K562 (cell line): ENCODE data around the gene HPSE2. TPM values are rescaled to one million over a fixed set of nuclear protein-coding genes. Genes with fewer than 3 reads are reported as not detected.

Experiments
- ATAC-seq: fragments of 200-7000 bp; cut with Tn5 transposase; 3 replicates; pipeline ENCODE4 v1.9.1; 2020; ENCODE audit warnings: moderate library complexity
- BruUV-seq: library from RNA; stranded (reverse); fragments of 400-500 nt; replicated peaks from 2 replicates; lab custom pipeline; 2021; lab: Mats Ljungman, UMichigan
- CTCF ChIA-PET: fragments of 300-600 bp; formaldehyde crosslinking; extraction: SDS; loops from one replicate; lab custom pipeline; 2021; ENCODE audit warnings: low intra/inter-chr PET ratio; lab: Yijun Ruan, JAX
- POLR2A ChIA-PET: fragments of 300-600, 350-650 bp; sonication (Branson Sonifier 250); formaldehyde crosslinking; extraction: SDS; loops from one replicate; lab custom pipeline; 2021; ENCODE audit warnings: antibody characterized with exemption, inconsistent platforms; lab: Yijun Ruan, JAX
- DNase-seq, 4 experiments: peaks; one replicate each; pipeline versions ENCODE4 v3.0.0 to v3.0.0-alpha.2; 2011 to 2018; ENCODE audit warnings: low spot score in 3 of 4, mixed read lengths in 3 of 4; ENCODE audit errors: extremely low read depth in 1 of 4
- FAIRE-seq: peaks from 2 replicates; lab custom pipeline; 2011; peaks lifted over from hg19 to GRCh38; lab: Jason Lieb, UNC
- H2AFZ ChIP-seq: 2 replicates; pipeline ENCODE4 v1.6.0; 2011; ENCODE audit warnings: low read depth, low read length, control low read depth, inconsistent platforms
- H3K27ac ChIP-seq: fragments of 200-600 bp; 3 replicates; pipeline ENCODE4 v1.8.0; 2011; ENCODE audit warnings: low read depth, mild to moderate bottlenecking, control low read depth, inconsistent platforms, low read length, moderate library complexity, mixed read lengths; ENCODE audit errors: extremely low read depth
- H3K27me3 ChIP-seq, 2 experiments: fragments of 300-600 bp in 1 of 2; 2 replicates in 1 of 2; 3 replicates in 1 of 2; pipeline versions ENCODE4 v1.6.0 to v1.8.0; 2011; ENCODE audit warnings: inconsistent platforms in 2 of 2, low read length in 2 of 2, mild to moderate bottlenecking in 1 of 2, mixed read lengths in 1 of 2, moderate library complexity in 1 of 2; ENCODE audit not compliant: control insufficient read depth in 2 of 2, insufficient read depth in 2 of 2
- H3K36me3 ChIP-seq: fragments of 300-600 bp; 3 replicates; pipeline ENCODE4 v1.8.0; 2011; ENCODE audit warnings: mild to moderate bottlenecking, low read length, inconsistent platforms; ENCODE audit not compliant: control insufficient read depth, insufficient read depth
- H3K4me1 ChIP-seq, 2 experiments: fragments of 200-600 bp in 1 of 2; replicated peaks in 1 of 2; 2 replicates in 1 of 2; 3 replicates in 1 of 2; pipeline versions ENCODE4 v1.5.1 to v1.8.0; 2011; ENCODE audit warnings: inconsistent platforms in 2 of 2, low read length in 2 of 2, mild to moderate bottlenecking in 1 of 2, mixed read lengths in 1 of 2, moderate library complexity in 1 of 2; ENCODE audit not compliant: control insufficient read depth in 2 of 2, insufficient read depth in 2 of 2
- H3K4me2 ChIP-seq: 2 replicates; pipeline ENCODE4 v1.6.1; 2011; ENCODE audit warnings: low read length, control low read depth, inconsistent platforms, mixed read lengths; ENCODE audit not compliant: insufficient read depth
- H3K4me3 ChIP-seq: fragments of 200-600 bp; sonication (generic), shearing (Covaris generic); 2 replicates; pipeline ENCODE4 v1.5.1; 2016; ENCODE audit warnings: control low read depth, inconsistent platforms
- H3K79me2 ChIP-seq: fragments of 200-600 bp; 3 replicates; pipeline ENCODE4 v1.8.0; 2011; ENCODE audit warnings: low read length, inconsistent platforms; ENCODE audit not compliant: control insufficient read depth, insufficient read depth
- H3K9ac ChIP-seq, 2 experiments: 2 replicates each; pipeline versions ENCODE4 v1.6.0 to v1.6.1; 2011; ENCODE audit warnings: low read depth in 2 of 2, low read length in 2 of 2, control low read depth in 1 of 2, inconsistent platforms in 1 of 2, mild to moderate bottlenecking in 1 of 2, mixed read lengths in 1 of 2; ENCODE audit not compliant: insufficient read depth in 1 of 2
- H3K9me1 ChIP-seq: one replicate; pipeline ENCODE4 v1.6.0; 2011; ENCODE audit warnings: inconsistent platforms, mild to moderate bottlenecking, low read length, moderate library complexity; ENCODE audit not compliant: control insufficient read depth, insufficient read depth
- H3K9me3 ChIP-seq: replicated peaks from 2 replicates; pipeline ENCODE4 v1.5.1; 2011; ENCODE audit warnings: low read depth, low read length, inconsistent platforms; ENCODE audit not compliant: control insufficient read depth, insufficient read depth
- H4K20me1 ChIP-seq: replicated peaks from 2 replicates; pipeline ENCODE4 v1.6.1; 2011; ENCODE audit warnings: low read length, inconsistent platforms, mixed read lengths; ENCODE audit not compliant: control insufficient read depth, insufficient read depth
- ASH1L ChIP-seq: fragments of 450-650 bp; IDR thresholded peaks from 2 replicates; pipeline ENCODE4 v1.6.1; 2018; ENCODE audit warnings: borderline replicate concordance, mild to moderate bottlenecking, low read depth; ENCODE audit not compliant: partially characterized antibody
- CREB1 ChIP-seq, 2 experiments: sonication (generic) in 1 of 2; formaldehyde crosslinking in 1 of 2; IDR thresholded peaks; 2 replicates each; pipeline versions ENCODE4 v1.6.1 to v1.8.0; 2012 to 2022; ENCODE audit warnings: inconsistent platforms in 1 of 2, mild to moderate bottlenecking in 1 of 2, missing genetic modification reagents in 1 of 2, moderate library complexity in 1 of 2
- HNRNPL ChIP-seq: fragments of 200-400 bp; formaldehyde crosslinking; IDR thresholded peaks from 2 replicates; pipeline ENCODE4 v1.6.1; 2017; ENCODE audit warnings: low read depth, mild to moderate bottlenecking, low read length
- KLF1 ChIP-seq: fragments of 450-650 bp; IDR thresholded peaks from 2 replicates; pipeline ENCODE4 v1.6.1; 2016; ENCODE audit warnings: missing genetic modification characterization, missing compliant biosample characterization
- PHF8 ChIP-seq: fragments of 200-600 bp; sonication (generic); IDR thresholded peaks from 2 replicates; pipeline ENCODE4 v1.6.1; 2012; ENCODE audit warnings: mixed run types, mild to moderate bottlenecking, inconsistent platforms, low read length, moderate library complexity, borderline replicate concordance
- TAF15 ChIP-seq: fragments of 200-400 bp; formaldehyde crosslinking; IDR thresholded peaks from 2 replicates; pipeline ENCODE4 v1.6.1; 2017; ENCODE audit warnings: mild to moderate bottlenecking, low read depth, low read length, moderate library complexity
- ZNF431 ChIP-seq: sonication (generic); formaldehyde crosslinking; IDR thresholded peaks from 2 replicates; pipeline ENCODE4 v1.8.0; 2022; ENCODE audit warnings: mild to moderate bottlenecking, missing genetic modification reagents
- ZNF699 ChIP-seq: fragments of 250-450 bp; sonication (Bioruptor Pico); IDR thresholded peaks from 2 replicates; pipeline ENCODE4 v1.8.0; 2021; ENCODE audit warnings: mild to moderate bottlenecking, moderate library complexity; ENCODE audit not compliant: insufficient replicate concordance
- in situ Hi-C: fragments of 300-500 bp; cut with MboI; formaldehyde crosslinking; loops from 4 replicates; pipeline ENCODE4 v1.15.0; 2018; ENCODE audit warnings: inconsistent platforms, mixed read lengths
- intact Hi-C: fragments of 100-400 bp; cut with micrococcal nuclease; formaldehyde crosslinking; loops from 2 replicates; pipeline ENCODE4 v1.14.2; 2022
- polyA plus RNA-seq, 8 experiments: library from polyadenylated mRNA; depleted of rRNA in 4 of 8; stranded (reverse) in 5 of 8; unstranded in 3 of 8; fragments of >200 nt; fragmentation: Nextera tagmentation in 2 of 8; fragmentation: Illumina TruSeq in 1 of 8; extraction: Ambion mirVana in 2 of 8; extraction: Trizol in 1 of 8; gene quantifications; 2 replicates each; pipeline versions ENCODE4 v1.2.1 to v1.2.3, GENCODE V29; 2011 to 2014; ENCODE audit warnings: inconsistent platforms in 1 of 8, missing spikeins in 1 of 8
- total RNA-seq, 7 experiments: library from RNA; depleted of rRNA in 6 of 7; stranded (reverse); fragments of >200 nt in 6 of 7; fragmentation: Illumina TruSeq in 2 of 7; extraction: Trizol in 2 of 7; gene quantifications; 2 replicates each; pipeline versions ENCODE4 v1.2.1 to v1.2.3, GENCODE V29; 2011 to 2021; ENCODE audit warnings: low replicate concordance in 1 of 7

Gene HPSE2
- total and polyA plus RNA-seq, 9 of the 15 experiments (the other 6 are each of a cell fraction or from before 2014, with no cell fraction given), result 0.03 to 0.10 (median 0.04) TPM; not detected in 2

GRCh38 chr10:98950106-98950505 lies 285.5 kb downstream of the HPSE2 start (continued):
- TF ChIP-seq ZNF699 (CRISPR knock-in tag) (no peak), CREB1 (IDR thresholded peaks at IDR 0.05) (no peak), CREB1 (CRISPR knock-in tag; IDR thresholded peaks at IDR 0.05) (no peak), ZNF431 (CRISPR knock-in tag) (no peak)
- TF ChIP-seq, all 486 proteins: peak for 0

DNA sequence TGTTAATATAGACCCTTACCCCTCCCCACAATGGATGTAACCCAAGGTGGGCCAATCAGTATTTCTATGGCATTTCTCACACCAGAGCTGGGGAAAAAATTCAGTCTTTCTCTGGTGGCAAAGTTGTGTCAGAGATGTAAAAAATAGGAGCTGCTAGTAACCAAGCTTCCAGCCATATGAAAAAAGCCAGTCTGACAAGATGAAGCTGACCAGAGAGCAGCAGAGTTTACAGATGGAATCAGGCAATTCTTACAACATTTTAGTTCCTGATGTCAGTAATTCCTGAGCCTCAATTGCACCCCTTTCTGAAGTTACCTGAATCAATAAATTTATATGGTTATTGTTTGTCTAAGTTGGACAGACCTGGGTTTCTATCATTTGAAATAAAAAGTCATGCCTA lies 286.3 kb downstream of the HPSE2 start:
- TF ChIP-seq KLF1 (tag) (no peak), PHF8 (no peak), HNRNPL (no peak), ASH1L (no peak), TAF15 (no peak)
- BruUV-seq, result no TSS peak
- H3K79me2 ChIP-seq, result no peaks in the 10 kb centered on the region
- ATAC-seq, result no peak
- H3K4me3 ChIP-seq, result no peak overlapping the region
- H3K27ac ChIP-seq, result no peak overlapping the region
- no peak overlapping the region for H3K9ac ChIP-seq
- H3K9me3 ChIP-seq, result 0 out of 2 replicates have a peak, but pooled peaks cover 1% of the 10 kb centered on the region
- H3K4me1 ChIP-seq, result no peaks in the 10 kb centered on the region; a peak in 1 of 5 replicates
- ChIA-PET POLR2A (interaction anchor here (0.8 kb wide), 1 partner anchor 198 kb away, joined by 3 read pairs; no protein-coding TSS in a partner anchor), CTCF (no interaction called here)
- DNase-seq, result no peak
- H3K27me3 ChIP-seq, result no peaks in the 10 kb centered on the region
- no peak overlapping the region for H2AFZ ChIP-seq
- intact Hi-C loops, result no loop called here
- H3K9me1 ChIP-seq, result no peaks in the 10 kb centered on the region
- no peaks in the 10 kb centered on the region for H3K36me3 ChIP-seq
- H3K4me2 ChIP-seq, result no peak overlapping the region
- FAIRE-seq, result no peak
- in situ Hi-C loops, result no loop called here
- no peaks in the 10 kb centered on the region for H4K20me1 ChIP-seq
